ENCODE results near the gene NWD2.

DNA sequence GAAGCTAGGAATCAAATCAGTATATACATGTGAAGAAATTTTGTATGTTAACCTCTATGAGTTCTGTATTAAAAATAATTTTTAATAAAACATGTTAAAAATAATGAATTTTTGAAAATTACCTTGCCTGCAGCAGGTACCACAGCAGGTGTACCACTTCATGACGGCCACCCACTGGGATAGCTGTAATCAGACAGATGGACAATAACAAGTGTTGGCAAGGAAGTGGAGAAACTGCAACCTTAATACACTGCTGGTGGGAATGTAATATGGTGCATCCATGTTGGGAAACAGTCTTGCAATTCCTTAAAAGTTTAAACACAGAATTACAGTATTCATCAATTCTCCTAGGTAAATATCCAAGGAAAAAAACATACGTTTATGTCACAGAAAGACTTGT is 232.1 kb downstream of the NWD2 start:
- TF ChIP-seq, protein P1, sequence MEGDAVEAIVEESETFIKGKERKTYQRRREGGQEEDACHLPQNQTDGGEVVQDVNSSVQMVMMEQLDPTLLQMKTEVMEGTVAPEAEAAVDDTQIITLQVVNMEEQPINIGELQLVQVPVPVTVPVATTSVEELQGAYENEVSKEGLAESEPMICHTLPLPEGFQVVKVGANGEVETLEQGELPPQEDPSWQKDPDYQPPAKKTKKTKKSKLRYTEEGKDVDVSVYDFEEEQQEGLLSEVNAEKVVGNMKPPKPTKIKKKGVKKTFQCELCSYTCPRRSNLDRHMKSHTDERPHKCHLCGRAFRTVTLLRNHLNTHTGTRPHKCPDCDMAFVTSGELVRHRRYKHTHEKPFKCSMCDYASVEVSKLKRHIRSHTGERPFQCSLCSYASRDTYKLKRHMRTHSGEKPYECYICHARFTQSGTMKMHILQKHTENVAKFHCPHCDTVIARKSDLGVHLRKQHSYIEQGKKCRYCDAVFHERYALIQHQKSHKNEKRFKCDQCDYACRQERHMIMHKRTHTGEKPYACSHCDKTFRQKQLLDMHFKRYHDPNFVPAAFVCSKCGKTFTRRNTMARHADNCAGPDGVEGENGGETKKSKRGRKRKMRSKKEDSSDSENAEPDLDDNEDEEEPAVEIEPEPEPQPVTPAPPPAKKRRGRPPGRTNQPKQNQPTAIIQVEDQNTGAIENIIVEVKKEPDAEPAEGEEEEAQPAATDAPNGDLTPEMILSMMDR (IDR thresholded peaks at IDR 0.05 in 2 of 3, conservative IDR thresholded peaks at IDR 0.05 in 1 of 3; ENCODE audit: control insufficient read depth in 2 of 3, extremely low read depth in 1 of 3, insufficient read depth in 1 of 3, low read depth in 3 of 3, low read length in 3 of 3) = no peak
- TF ChIP-seq SUZ12 (IDR thresholded peaks at IDR 0.05; ENCODE audit: unreplicated experiment) (no peak), EP300 (IDR thresholded peaks at IDR 0.05; ENCODE audit: borderline replicate concordance in 1 of 2, control insufficient read depth in 1 of 2, low read depth in 2 of 2, low read length in 2 of 2) (no peak), KDM1A (IDR thresholded peaks at IDR 0.05; ENCODE audit: borderline replicate concordance) (no peak), GATAD2B (conservative IDR thresholded peaks at IDR 0.05; ENCODE audit: low read depth) (no peak), HDAC6 (IDR thresholded peaks at IDR 0.05; ENCODE audit: unreplicated experiment) (no peak), POU2F2 (IDR thresholded peaks at IDR 0.05; ENCODE audit: borderline replicate concordance, low read depth, low read length) (no peak), POLR2A (IDR thresholded peaks at IDR 0.05; ENCODE audit: low read depth, low read length) (no peak), SMAD1 (IDR thresholded peaks at IDR 0.05; ENCODE audit: low read depth, partially characterized antibody) (no peak), NR2F1 (conservative IDR thresholded peaks at IDR 0.05) (no peak), POLR2AphosphoS5 (IDR thresholded peaks at IDR 0.05; ENCODE audit: low read length) (no peak), GABPA (IDR thresholded peaks at IDR 0.05; ENCODE audit: low read depth) (no peak)
- TF ChIP-seq, protein P2, sequence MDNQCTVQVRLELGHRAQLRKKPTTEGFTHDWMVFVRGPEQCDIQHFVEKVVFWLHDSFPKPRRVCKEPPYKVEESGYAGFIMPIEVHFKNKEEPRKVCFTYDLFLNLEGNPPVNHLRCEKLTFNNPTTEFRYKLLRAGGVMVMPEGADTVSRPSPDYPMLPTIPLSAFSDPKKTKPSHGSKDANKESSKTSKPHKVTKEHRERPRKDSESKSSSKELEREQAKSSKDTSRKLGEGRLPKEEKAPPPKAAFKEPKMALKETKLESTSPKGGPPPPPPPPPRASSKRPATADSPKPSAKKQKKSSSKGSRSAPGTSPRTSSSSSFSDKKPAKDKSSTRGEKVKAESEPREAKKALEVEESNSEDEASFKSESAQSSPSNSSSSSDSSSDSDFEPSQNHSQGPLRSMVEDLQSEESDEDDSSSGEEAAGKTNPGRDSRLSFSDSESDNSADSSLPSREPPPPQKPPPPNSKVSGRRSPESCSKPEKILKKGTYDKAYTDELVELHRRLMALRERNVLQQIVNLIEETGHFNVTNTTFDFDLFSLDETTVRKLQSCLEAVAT (IDR thresholded peaks at IDR 0.05) = no peak
